ENCODE data around the gene ZBED5. TPM values are rescaled to one million over a fixed set of nuclear protein-coding genes. Genes with fewer than 3 reads are reported as not detected.

Gene ZBED5
- total RNA-seq, 1 donor from 2014 or later: 61.7 TPM

Other genes with a start within 250 kb of the ZBED5 start
- gene IRAG1, start 164.3 kb downstream of the ZBED5 start, total RNA-seq: 0.98 TPM
- gene CTR9, start 106.8 kb downstream of the ZBED5 start, total RNA-seq: 31.2 TPM
- gene EIF4G2, start 49.1 kb downstream of the ZBED5 start, total RNA-seq: 870 TPM